ENCODE results near the gene PKN2.

- TF ChIP-seq, protein P1, sequence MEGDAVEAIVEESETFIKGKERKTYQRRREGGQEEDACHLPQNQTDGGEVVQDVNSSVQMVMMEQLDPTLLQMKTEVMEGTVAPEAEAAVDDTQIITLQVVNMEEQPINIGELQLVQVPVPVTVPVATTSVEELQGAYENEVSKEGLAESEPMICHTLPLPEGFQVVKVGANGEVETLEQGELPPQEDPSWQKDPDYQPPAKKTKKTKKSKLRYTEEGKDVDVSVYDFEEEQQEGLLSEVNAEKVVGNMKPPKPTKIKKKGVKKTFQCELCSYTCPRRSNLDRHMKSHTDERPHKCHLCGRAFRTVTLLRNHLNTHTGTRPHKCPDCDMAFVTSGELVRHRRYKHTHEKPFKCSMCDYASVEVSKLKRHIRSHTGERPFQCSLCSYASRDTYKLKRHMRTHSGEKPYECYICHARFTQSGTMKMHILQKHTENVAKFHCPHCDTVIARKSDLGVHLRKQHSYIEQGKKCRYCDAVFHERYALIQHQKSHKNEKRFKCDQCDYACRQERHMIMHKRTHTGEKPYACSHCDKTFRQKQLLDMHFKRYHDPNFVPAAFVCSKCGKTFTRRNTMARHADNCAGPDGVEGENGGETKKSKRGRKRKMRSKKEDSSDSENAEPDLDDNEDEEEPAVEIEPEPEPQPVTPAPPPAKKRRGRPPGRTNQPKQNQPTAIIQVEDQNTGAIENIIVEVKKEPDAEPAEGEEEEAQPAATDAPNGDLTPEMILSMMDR (conservative IDR thresholded peaks at IDR 0.05; ENCODE audit: low read depth, low read length) = no peak
- no peak for TF ChIP-seq RAD21 (IDR thresholded peaks at IDR 0.05; ENCODE audit: low read length)
- no peak for TF ChIP-seq RFX5 (IDR thresholded peaks at IDR 0.05; ENCODE audit: low read depth, low read length)
- TF ChIP-seq MAZ (IDR thresholded peaks at IDR 0.05; ENCODE audit: borderline replicate concordance, low read depth, low read length) = no peak
- TF ChIP-seq POLR2A (IDR thresholded peaks at IDR 0.05; ENCODE audit: low read depth, low read length) = no peak
- TF ChIP-seq MAFK (IDR thresholded peaks at IDR 0.05; ENCODE audit: low read depth, low read length) = no peak
- no peak for TF ChIP-seq MXI1 (IDR thresholded peaks at IDR 0.05; ENCODE audit: borderline replicate concordance, low read depth, low read length)
- TF ChIP-seq, protein P2, sequence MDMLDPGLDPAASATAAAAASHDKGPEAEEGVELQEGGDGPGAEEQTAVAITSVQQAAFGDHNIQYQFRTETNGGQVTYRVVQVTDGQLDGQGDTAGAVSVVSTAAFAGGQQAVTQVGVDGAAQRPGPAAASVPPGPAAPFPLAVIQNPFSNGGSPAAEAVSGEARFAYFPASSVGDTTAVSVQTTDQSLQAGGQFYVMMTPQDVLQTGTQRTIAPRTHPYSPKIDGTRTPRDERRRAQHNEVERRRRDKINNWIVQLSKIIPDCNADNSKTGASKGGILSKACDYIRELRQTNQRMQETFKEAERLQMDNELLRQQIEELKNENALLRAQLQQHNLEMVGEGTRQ (IDR thresholded peaks at IDR 0.05; ENCODE audit: low read depth, low read length) = no peak
- TF ChIP-seq RCOR1 (IDR thresholded peaks at IDR 0.05; ENCODE audit: insufficient replicate concordance, low read length) = no peak
- TF ChIP-seq CHD1 (IDR thresholded peaks at IDR 0.05; ENCODE audit: low read depth, low read length) = no peak
Observed at GRCh38 chr1:88670462-88670861, 13.6 kb upstream of the PKN2 start.
